ENCODE results near the gene FLRT3.

DNA sequence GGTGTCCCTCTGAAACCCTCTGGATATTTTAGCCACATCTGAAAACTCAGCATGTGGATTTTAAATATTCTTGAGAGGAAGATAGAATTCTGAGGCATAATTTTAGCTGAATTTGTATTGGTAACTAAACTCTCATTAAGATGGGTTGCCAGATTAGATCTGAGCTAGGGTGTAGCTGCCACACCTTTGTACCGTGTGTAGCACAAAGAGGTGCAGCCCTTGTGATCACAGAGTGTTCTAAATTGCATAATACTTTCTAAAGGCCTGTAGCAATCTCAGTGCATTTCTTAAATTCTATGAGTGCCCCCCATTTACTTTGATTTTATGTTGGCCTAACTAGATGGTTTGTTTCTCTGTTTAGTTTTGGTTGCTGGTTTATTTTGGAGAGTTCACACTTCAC is 53.0 kb downstream of the FLRT3 start:
- TF ChIP-seq POLR2A (IDR thresholded peaks at IDR 0.05) (no peak), CTCF (IDR thresholded peaks at IDR 0.05) (no peak)
